OCI-LY1 (cell line): Measurements from ENCODE around the gene ATXN7.

ENCODE experiments used
- H2AFZ ChIP-seq: fragments of 200-600 bp; sonication (generic), shearing (Covaris generic); 2 replicates; pipeline ENCODE4 v1.6.0; 2014; ENCODE audit warnings: antibody characterized with exemption, mild to moderate bottlenecking, low read length
- H3F3A ChIP-seq: fragments of 200-600 bp; sonication (generic), shearing (Covaris generic); 2 replicates; pipeline ENCODE4 v1.6.0; 2014; ENCODE audit warnings: mild to moderate bottlenecking, antibody characterized with exemption, low read length, moderate library complexity; ENCODE audit not compliant: insufficient read depth
- H3K27ac ChIP-seq: fragments of 200-600 bp; sonication (generic); 2 replicates; pipeline ENCODE4 v1.5.1; 2014; ENCODE audit warnings: low read length, mixed run types, mild to moderate bottlenecking, low read depth; ENCODE audit not compliant: poor library complexity, severe bottlenecking
- H3K27me3 ChIP-seq: fragments of 200-600 bp; sonication (generic); 2 replicates; pipeline ENCODE4 v1.6.0; 2014; ENCODE audit warnings: antibody characterized with exemption, mild to moderate bottlenecking, low read length, moderate library complexity; ENCODE audit not compliant: insufficient read depth
- H3K36me3 ChIP-seq: fragments of 200-600 bp; sonication (generic); 2 replicates; pipeline ENCODE4 v1.6.1; 2014; ENCODE audit warnings: mild to moderate bottlenecking, antibody characterized with exemption, low read length, moderate library complexity, mixed read lengths; ENCODE audit not compliant: insufficient read depth
- H3K4me1 ChIP-seq: fragments of 200-600 bp; sonication (generic); 2 replicates; pipeline ENCODE4 v1.5.1; 2014; ENCODE audit warnings: mild to moderate bottlenecking, low read length, moderate library complexity; ENCODE audit not compliant: insufficient read depth, severe bottlenecking
- H3K4me2 ChIP-seq: fragments of 200-600 bp; sonication (generic), shearing (Covaris generic); 2 replicates; pipeline ENCODE4 v1.6.1; 2014; ENCODE audit warnings: low read length
- H3K4me3 ChIP-seq: fragments of 200-600 bp; sonication (generic); 2 replicates; pipeline ENCODE4 v1.5.1; 2014; ENCODE audit warnings: low read length, low read depth, mild to moderate bottlenecking, mixed read lengths; ENCODE audit not compliant: poor library complexity, severe bottlenecking
- H3K79me2 ChIP-seq: fragments of 200-600 bp; shearing (Covaris generic); 2 replicates; pipeline ENCODE4 v1.6.1; 2016; ENCODE audit warnings: mixed run types, low read length, mixed read lengths; ENCODE audit not compliant: insufficient read depth
- H3K9ac ChIP-seq: fragments of 200-600 bp; sonication (generic), shearing (Covaris generic); 2 replicates; pipeline ENCODE4 v1.6.1; 2014; ENCODE audit warnings: mild to moderate bottlenecking, low read length, mixed read lengths
- H3K9me2 ChIP-seq: fragments of 200-600 bp; sonication (generic), shearing (Covaris generic); 2 replicates; pipeline ENCODE4 v1.6.1; 2014; ENCODE audit warnings: low read depth, mild to moderate bottlenecking, low read length, mixed read lengths
- H3K9me3 ChIP-seq: fragments of 200-600 bp; shearing (Covaris generic); 2 replicates; pipeline ENCODE4 v1.6.1; 2014; ENCODE audit warnings: low read length, mixed read lengths
- H4K20me1 ChIP-seq: fragments of 200-600 bp; sonication (generic), shearing (Covaris generic); 2 replicates; pipeline ENCODE4 v1.6.0; 2016; ENCODE audit warnings: mild to moderate bottlenecking, low read length; ENCODE audit not compliant: insufficient read depth
- CTCF ChIP-seq: fragments of 200-600 bp; sonication (generic), shearing (Covaris generic); IDR thresholded peaks from 2 replicates; pipeline ENCODE4 v1.5.1; 2017; ENCODE audit warnings: mild to moderate bottlenecking, antibody characterized with exemption, low read length, moderate library complexity, mixed read lengths
- EZH2 ChIP-seq: fragments of 200-600 bp; sonication (generic), shearing (Covaris generic); IDR thresholded peaks from 2 replicates; pipeline ENCODE4 v1.8.0; 2017; ENCODE audit warnings: borderline replicate concordance, mixed run types, mild to moderate bottlenecking, antibody characterized with exemption, low read length, moderate library complexity, mixed read lengths

Gene ATXN7

GRCh38 chr3:63973406-63973805, 109.7 kb downstream of the ATXN7 start:
- Histone ChIP-seq H3K4me1 (peaks cover 9% of the 10 kb centered on the region), H3K36me3 (peaks cover 35% of the 10 kb centered on the region; the same call in 1 of the 2 replicates), H4K20me1 (no peaks in the 10 kb centered on the region), H3K4me3 (no peak overlapping the region), H3K9me3 (no peaks in the 10 kb centered on the region), H3K9ac (no peak overlapping the region), H3K79me2 (peaks cover 26% of the 10 kb centered on the region), H3K4me2 (no peak overlapping the region), H3K9me2 (no peaks in the 10 kb centered on the region), H3K27me3 (no peaks in the 10 kb centered on the region), H3K27ac (no peak overlapping the region), H2AFZ (no peak overlapping the region), H3F3A (no peaks in the 10 kb centered on the region)
- TF ChIP-seq EZH2 (no peak), CTCF (no peak)

GRCh38 chr3:63974451-63974850, 110.8 kb downstream of the ATXN7 start:
- Histone ChIP-seq H3K27me3 (no peaks in the 10 kb centered on the region), H2AFZ (no peak overlapping the region), H3K36me3 (peaks cover 41% of the 10 kb centered on the region; the same call in 1 of the 2 replicates), H4K20me1 (no peaks in the 10 kb centered on the region), H3K9ac (no peak overlapping the region), H3K9me2 (no peaks in the 10 kb centered on the region), H3F3A (no peaks in the 10 kb centered on the region), H3K27ac (no peak overlapping the region), H3K4me1 (no peaks in the 10 kb centered on the region), H3K4me2 (no peak overlapping the region), H3K79me2 (peaks cover 16% of the 10 kb centered on the region), H3K4me3 (no peak overlapping the region), H3K9me3 (no peaks in the 10 kb centered on the region)
- TF ChIP-seq EZH2 = no peak

- TF ChIP-seq CTCF (no peak), EZH2 (no peak)
- Histone ChIP-seq H3K4me1 (no peaks in the 10 kb centered on the region), H3K79me2 (peaks cover 9% of the 10 kb centered on the region; the same call in 1 of the 2 replicates), H3K4me2 (no peak overlapping the region), H3K9ac (no peak overlapping the region), H2AFZ (no peak overlapping the region), H3K4me3 (no peak overlapping the region), H4K20me1 (no peaks in the 10 kb centered on the region), H3K36me3 (peaks cover 54% of the 10 kb centered on the region), H3K27me3 (no peaks in the 10 kb centered on the region), H3K27ac (no peak overlapping the region), H3K9me3 (no peaks in the 10 kb centered on the region), H3F3A (no peaks in the 10 kb centered on the region), H3K9me2 (no peaks in the 10 kb centered on the region)
These were observed 112.1 kb downstream of the ATXN7 start for GRCh38 chr3:63975723-63976122.

GRCh38 chr3:63976161-63976871, 112.6 kb downstream of the ATXN7 start:
- peaks cover 60% of the 10 kb centered on the region for H3K36me3 ChIP-seq
- no peaks in the 10 kb centered on the region for H3K27me3 ChIP-seq
- H3K9me3 ChIP-seq = no peaks in the 10 kb centered on the region
- no peak overlapping the region for H2AFZ ChIP-seq
- no peaks in the 10 kb centered on the region for H3F3A ChIP-seq
- peaks cover 9% of the 10 kb centered on the region; the same call in 1 of the 2 replicates for H3K79me2 ChIP-seq
- TF ChIP-seq EZH2 = no peak
- TF ChIP-seq CTCF = no peak
- H4K20me1 ChIP-seq = no peaks in the 10 kb centered on the region
- no peak overlapping the region for H3K27ac ChIP-seq
- no peak overlapping the region for H3K4me3 ChIP-seq
- no peaks in the 10 kb centered on the region for H3K4me1 ChIP-seq
- no peak overlapping the region for H3K9ac ChIP-seq
- no peaks in the 10 kb centered on the region for H3K9me2 ChIP-seq
- H3K4me2 ChIP-seq = no peak overlapping the region
